Mammary epithelial cell (primary cell): Measurements from ENCODE around the gene GORASP2.

Source experiments
- CTCF ChIP-seq, 2 donors: IDR thresholded peaks in 1 of 2; conservative IDR thresholded peaks in 1 of 2; 2 replicates each; pipeline ENCODE4 v1.5.1; 2011 to 2012; ENCODE audit warnings: inconsistent platforms in 2 of 2, low read length in 2 of 2, mild to moderate bottlenecking in 2 of 2, control low read depth in 1 of 2, low read depth in 1 of 2; ENCODE audit not compliant: insufficient read depth in 1 of 2; ENCODE audit errors: extremely low read depth in 1 of 2
- EZH2 ChIP-seq: IDR thresholded peaks from 2 replicates; pipeline ENCODE4 v1.6.1; 2012; ENCODE audit warnings: low read length, inconsistent platforms, borderline replicate concordance

GRCh38 chr2:170942615-170943014 lies 13.6 kb downstream of the GORASP2 start:
- TF ChIP-seq CTCF (conservative IDR thresholded peaks at IDR 0.05 in 1 of 2, IDR thresholded peaks at IDR 0.05 in 1 of 2; ENCODE audit: extremely low read depth in 1 of 2, insufficient read depth in 1 of 2, low read depth in 1 of 2, low read length in 2 of 2) = no peak
- no peak for TF ChIP-seq EZH2
